Aorta (tissue), 5 donors: Measurements from ENCODE around the gene NOXO1. TPM values are rescaled to one million over a fixed set of nuclear protein-coding genes. Genes with fewer than 3 reads are reported as not detected.

Source experiments
- ATAC-seq: fragments of 200-7000 bp; cut with Tn5 transposase; one replicate; pipeline ENCODE4 v1.9.1; 2022; ENCODE audit warnings: moderate library complexity; ENCODE audit not compliant: low FRiP score
- DNase-seq, 2 donors: peaks; one replicate each; pipeline ENCODE4 v3.0.0-alpha.2; 2020
- H3K27ac ChIP-seq, 2 donors: one replicate each; pipeline ENCODE4 v1.5.1; 2013; ENCODE audit warnings: low read length in 2 of 2, mild to moderate bottlenecking in 2 of 2, moderate library complexity in 2 of 2, control low read depth in 1 of 2, inconsistent platforms in 1 of 2, low read depth in 1 of 2
- H3K27me3 ChIP-seq, 2 donors: one replicate each; pipeline ENCODE4 v1.6.1; 2013; ENCODE audit warnings: control low read depth in 1 of 2, low read length in 1 of 2, mild to moderate bottlenecking in 1 of 2, moderate library complexity in 1 of 2; ENCODE audit not compliant: insufficient read depth in 2 of 2, control insufficient read depth in 1 of 2
- H3K36me3 ChIP-seq, 2 donors: one replicate each; pipeline ENCODE4 v1.6.1; 2013; ENCODE audit warnings: control low read depth in 1 of 2, low read length in 1 of 2, mild to moderate bottlenecking in 1 of 2; ENCODE audit not compliant: insufficient read depth in 2 of 2, control insufficient read depth in 1 of 2
- H3K4me1 ChIP-seq, 2 donors: one replicate each; pipeline ENCODE4 v1.6.1; 2013; ENCODE audit warnings: low read length in 2 of 2, control low read depth in 1 of 2, mild to moderate bottlenecking in 1 of 2, moderate library complexity in 1 of 2; ENCODE audit not compliant: insufficient read depth in 2 of 2, control insufficient read depth in 1 of 2
- H3K4me3 ChIP-seq, 2 donors: one replicate each; pipeline ENCODE4 v1.5.1; 2013; ENCODE audit warnings: low read length in 2 of 2, control low read depth in 1 of 2, mild to moderate bottlenecking in 1 of 2
- H3K9me3 ChIP-seq: one replicate; pipeline ENCODE4 v1.6.1; 2013; ENCODE audit warnings: mild to moderate bottlenecking, low read length; ENCODE audit not compliant: control insufficient read depth
- WGBS, 2 donors: extraction: QIAGEN DNeasy Blood & Tissue Kit; methylation state at CpG; one replicate each; pipeline ENCODE4 v1.1.7; 2013; 5-methylcytosine and 5-hydroxymethylcytosine counted together
- intact Hi-C, 2 donors: fragments of 100-400 bp; cut with DNase I; formaldehyde crosslinking; loops; one replicate each; pipeline versions ENCODE4 v1.14.2 to v1.15.0; 2022
- polyA plus RNA-seq, 2 donors: library from polyadenylated mRNA; stranded (reverse); fragments of 200-250 nt; gene quantifications; one replicate each; pipeline ENCODE4 v1.2.3, GENCODE V29; 2013
- total RNA-seq, 2 donors: library from RNA; stranded (reverse); fragmentation: NEBNext Ultra II Directional; extraction: Animal tissue kit (Norgen Biotek cat#: 25700); gene quantifications; one replicate each; pipeline ENCODE4 v1.2.1, GENCODE V29; 2021
- donor health status: healthy with polysubstance abuse.
- donor health status: Bipolar disorder and iron deficiency.
- donor health status: DM: no; HTN: no; CAD: no.
- donor health status: DM: no; HTN: no; CAD: no.
- donor health status: DM: yes; HTN: yes; CAD: no.

Gene NOXO1
- total and polyA plus RNA-seq, 4 donors = 0.84 TPM; not detected in 3

DNA sequence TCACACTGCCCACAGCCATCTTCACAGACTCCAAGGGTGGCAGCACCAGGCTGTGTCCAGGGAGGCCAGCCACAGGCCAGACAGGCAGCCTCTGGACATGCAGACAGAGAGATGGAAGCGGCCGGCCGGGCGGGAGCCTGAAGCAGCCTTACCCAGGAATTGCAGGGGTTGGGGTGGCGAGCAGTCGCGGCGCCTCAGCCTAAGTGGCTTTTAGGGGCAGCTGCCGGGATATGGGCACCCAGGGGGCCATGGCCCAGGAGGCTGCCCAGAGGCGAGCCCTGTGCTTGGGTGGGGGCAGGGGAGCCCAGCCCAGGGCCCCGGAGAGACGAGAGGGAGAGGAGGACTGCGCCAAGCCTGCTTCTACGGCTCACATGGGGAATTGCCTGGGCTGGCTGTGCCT lies 44.0 kb upstream of the NOXO1 start:
- Histone ChIP-seq H3K9me3 (no peaks in the 10 kb centered on the region), H3K27me3 (no peaks in the 10 kb centered on the region), H3K36me3 (no peaks in the 10 kb centered on the region), H3K27ac (no peak overlapping the region), H3K4me3 (no peak overlapping the region), H3K4me1 (no peaks in the 10 kb centered on the region)
- no peak for DNase-seq
- 84 to 88% methylated on average over 14 of the region's 14 CpGs for WGBS, 2 donors
- intact Hi-C loops = no loop called here
- ATAC-seq = no peak

DNA sequence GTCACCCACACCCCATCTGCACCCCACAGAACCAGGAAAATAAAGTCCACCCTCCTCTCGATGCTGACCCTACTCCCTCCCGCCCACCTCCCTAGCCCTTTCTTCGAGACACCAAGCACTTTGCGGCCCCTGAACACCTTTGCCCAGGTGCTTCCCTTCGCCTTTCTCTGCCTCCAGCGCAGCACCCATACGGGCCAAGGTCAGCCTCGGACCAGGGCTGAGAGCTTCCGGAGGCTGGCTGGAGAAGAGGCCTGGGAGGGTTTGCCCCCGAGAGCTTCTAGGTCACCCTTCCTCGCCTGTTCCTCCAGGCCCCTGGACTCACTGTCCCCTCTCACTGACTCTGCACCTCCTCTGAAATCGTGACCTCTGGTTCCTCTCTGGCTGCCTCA lies 42.8 kb upstream of the NOXO1 start:
- intact Hi-C loops = loop anchor here (5.0 kb wide), 2 partner anchors 63 to 128 kb away; no protein-coding TSS in a partner anchor
- Histone ChIP-seq H3K27ac (no peak overlapping the region), H3K36me3 (no peaks in the 10 kb centered on the region), H3K9me3 (no peaks in the 10 kb centered on the region), H3K27me3 (no peaks in the 10 kb centered on the region), H3K4me3 (no peak overlapping the region), H3K4me1 (no peaks in the 10 kb centered on the region)
- ATAC-seq = no peak
- no peak for DNase-seq
- 91 to 98% methylated on average over 12 of the region's 12 CpGs for WGBS, 2 donors

DNA sequence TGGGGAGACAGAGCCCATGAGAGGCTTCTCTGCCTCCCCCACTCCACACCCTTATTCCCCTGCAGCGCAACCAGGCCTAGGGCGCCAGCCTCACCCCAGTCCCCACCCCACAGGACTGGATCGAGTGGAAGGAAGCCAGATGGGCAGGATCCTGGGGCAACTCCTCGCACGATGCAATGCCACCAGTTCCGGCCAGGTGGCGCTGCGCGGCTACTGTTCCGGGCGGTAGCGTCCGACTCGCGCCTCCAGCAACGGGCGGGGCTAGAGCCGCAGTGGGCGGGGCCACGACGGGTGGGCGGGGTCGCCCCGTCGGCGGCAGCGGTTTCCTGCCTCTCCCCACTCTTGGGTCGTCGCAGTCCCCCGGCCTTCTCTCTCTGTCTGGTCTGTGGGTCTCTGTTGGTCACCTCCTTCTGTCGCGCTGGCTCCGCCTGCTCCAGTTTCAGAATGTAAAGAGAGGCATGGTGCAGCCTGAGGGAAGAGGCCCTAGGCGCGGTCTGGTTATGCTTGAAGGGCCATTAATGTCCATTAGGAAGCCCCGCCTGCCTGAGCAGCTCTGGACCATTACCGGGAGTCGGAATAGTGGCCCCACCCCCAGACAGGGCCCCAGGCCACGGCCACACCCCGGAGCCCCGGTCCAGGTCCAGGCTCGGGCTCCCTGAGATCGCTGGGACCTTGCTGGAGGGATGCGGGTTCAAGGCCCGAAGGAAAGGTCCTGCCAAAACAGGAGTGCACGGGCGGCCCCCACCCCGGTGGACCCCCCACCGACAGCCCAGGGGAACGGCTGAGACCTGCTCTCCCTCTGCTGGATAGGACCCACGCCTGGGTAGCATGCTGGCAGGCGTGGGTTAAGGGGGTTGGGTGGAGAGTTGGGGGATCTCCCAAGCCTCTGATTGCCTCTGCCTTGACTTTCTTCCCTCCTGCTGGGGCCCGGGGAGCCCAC lies 42.1 kb upstream of the NOXO1 start:
- Histone ChIP-seq H3K9me3 (no peaks in the 10 kb centered on the region), H3K27me3 (no peaks in the 10 kb centered on the region), H3K4me1 (no peaks in the 10 kb centered on the region), H3K4me3 (no peak overlapping the region), H3K36me3 (no peaks in the 10 kb centered on the region), H3K27ac (no peak overlapping the region)
- intact Hi-C loops = loop anchor here (5.0 kb wide), 2 partner anchors 64 to 129 kb away; no protein-coding TSS in a partner anchor
- 18 to 22% methylated on average over 41 to 53 of the region's 53 CpGs for WGBS, 2 donors
- ATAC-seq (peak; percentile 95), DNase-seq (peak; percentile 94 to 99)

DNA sequence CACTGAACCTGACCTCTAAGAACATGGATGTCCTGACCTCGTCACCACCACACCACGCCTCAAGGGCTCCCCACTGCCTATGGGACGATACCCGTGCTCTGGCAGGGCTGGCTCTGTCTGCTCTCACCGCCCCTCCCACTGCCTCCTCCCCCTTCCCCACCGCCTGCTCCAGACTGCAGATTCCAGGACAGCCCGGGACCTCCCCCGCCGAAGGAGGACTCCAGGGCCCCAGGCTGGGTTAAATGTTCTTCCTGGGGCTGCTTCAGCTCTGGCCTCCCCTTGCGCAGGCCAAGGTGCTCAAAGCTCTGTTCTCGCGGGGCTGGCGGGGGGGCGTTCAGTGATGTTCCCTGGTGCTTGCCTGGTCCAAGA lies 41.4 kb upstream of the NOXO1 start:
- Histone ChIP-seq H3K4me1 (no peaks in the 10 kb centered on the region), H3K9me3 (no peaks in the 10 kb centered on the region), H3K27me3 (no peaks in the 10 kb centered on the region), H3K27ac (no peak overlapping the region), H3K36me3 (no peaks in the 10 kb centered on the region), H3K4me3 (no peak overlapping the region)
- no peak for DNase-seq
- intact Hi-C loops = loop anchor here (1.0 to 5.0 kb wide), 3 partner anchors 65 to 130 kb away; no protein-coding TSS in a partner anchor
- ATAC-seq = peak; percentile 42
- 1% methylated on average over 14 of the region's 14 CpGs for WGBS, 2 donors

DNA sequence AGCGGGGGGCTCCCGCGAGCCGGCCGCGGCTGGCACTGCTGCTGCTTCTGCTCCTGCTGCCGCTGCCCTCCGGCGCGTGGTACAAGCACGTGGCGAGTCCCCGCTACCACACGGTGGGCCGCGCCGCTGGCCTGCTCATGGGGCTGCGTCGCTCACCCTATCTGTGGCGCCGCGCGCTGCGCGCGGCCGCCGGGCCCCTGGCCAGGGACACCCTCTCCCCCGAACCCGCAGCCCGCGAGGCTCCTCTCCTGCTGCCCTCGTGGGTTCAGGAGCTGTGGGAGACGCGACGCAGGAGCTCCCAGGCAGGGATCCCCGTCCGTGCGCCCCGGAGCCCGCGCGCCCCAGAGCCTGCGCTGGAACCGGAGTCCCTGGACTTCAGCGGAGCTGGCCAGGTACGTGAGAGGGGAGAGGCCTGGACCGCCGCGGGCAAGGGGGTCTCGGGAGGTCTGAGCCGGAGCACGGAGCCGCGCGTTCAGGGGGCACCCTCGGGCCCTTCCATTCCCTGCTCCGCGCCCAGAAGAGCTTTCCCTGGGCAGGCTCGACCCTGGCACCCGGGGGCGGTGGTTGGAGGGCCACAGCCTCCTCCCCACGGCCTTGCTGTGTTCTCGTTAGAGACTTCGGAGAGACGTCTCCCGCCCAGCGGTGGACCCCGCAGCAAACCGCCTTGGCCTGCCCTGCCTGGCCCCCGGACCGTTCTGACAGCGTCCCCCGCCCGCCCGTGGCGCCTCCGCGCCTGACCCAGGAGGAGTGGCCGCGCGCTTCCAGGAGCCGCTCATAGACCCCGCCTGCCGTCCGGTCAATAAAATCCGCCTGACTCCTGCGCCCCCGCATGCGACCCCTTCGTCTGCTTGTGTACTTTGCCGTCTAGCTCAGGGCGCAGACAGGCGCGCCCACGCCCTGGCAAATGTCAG lies 38.9 kb upstream of the NOXO1 start:
- H3K36me3 ChIP-seq = no peaks in the 10 kb centered on the region
- H3K27ac ChIP-seq = no peak overlapping the region
- DNase-seq (no peak), ATAC-seq (no peak)
- 1 to 2% methylated on average over 87 to 96 of the region's 96 CpGs for WGBS, 2 donors
- no peaks in the 10 kb centered on the region for H3K9me3 ChIP-seq
- no peak overlapping the region for H3K4me3 ChIP-seq
- H3K27me3 ChIP-seq = no peaks in the 10 kb centered on the region
- intact Hi-C loops = loop anchor here (5.0 kb wide), 2 partner anchors 67 to 132 kb away; no protein-coding TSS in a partner anchor
- H3K4me1 ChIP-seq = no peaks in the 10 kb centered on the region

DNA sequence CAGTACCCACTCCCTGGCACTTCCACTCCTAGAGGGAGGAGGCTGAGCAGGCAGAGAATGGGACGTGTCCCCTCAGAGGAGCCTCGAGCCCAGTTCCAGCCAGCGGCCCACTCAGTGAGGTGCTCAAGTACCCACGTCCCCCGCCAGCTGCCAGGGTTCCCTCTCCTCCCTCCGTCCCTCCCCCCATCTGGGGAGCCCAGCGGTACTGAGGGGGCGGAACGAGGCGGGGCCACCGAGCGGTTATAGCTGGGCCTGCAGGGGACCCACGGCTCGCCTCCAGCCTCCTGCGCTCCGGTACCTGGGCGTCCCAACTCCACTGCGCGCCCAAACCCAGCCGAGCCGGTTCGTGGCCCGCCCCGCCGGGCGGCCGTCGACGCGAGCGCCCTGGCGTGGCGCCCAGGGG lies 38.2 kb upstream of the NOXO1 start, which contains the start of gene NPW:
TSS of gene NPW (plus strand) at position 268 of the 403 bp plus-strand sequence.
- ATAC-seq (no peak), DNase-seq (no peak)
- no peaks in the 10 kb centered on the region for H3K4me1 ChIP-seq
- H3K4me3 ChIP-seq = no peak within 1 kb of the TSS
- H3K27ac ChIP-seq = no peak within 1 kb of the TSS
- 3% methylated on average over 21 to 33 of the region's 33 CpGs for WGBS, 2 donors
- no peaks in the 10 kb centered on the region for H3K9me3 ChIP-seq
- intact Hi-C loops = no loop called here
- H3K27me3 ChIP-seq = no peaks in the 10 kb centered on the region
- no peaks in the 10 kb centered on the region for H3K36me3 ChIP-seq

DNA sequence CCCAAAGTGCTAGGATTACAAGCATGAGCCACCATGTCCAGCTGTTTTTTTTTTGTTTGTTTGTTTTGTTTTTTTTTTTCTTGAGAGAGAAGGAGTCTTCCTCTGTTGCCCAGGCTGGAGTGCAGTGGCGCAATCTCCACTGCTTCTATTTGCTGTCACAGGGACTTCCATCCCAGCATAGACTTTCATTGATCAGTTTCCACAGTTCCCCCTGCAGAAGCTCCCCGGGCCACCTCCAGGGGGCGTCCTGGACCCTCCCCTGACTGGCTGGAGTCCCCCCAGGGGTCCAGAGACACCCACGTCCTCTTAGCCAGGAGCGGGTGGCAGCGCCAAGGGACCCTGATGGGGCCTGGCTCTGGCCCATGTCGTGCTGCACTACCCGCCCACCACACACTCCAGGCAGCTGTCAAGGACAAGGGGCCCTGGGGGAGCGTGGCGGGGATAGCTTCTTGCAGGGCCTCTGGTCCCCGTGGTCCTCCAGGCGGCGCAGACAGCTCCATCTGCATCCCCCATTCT lies 35.2 kb upstream of the NOXO1 start:
- H3K27me3 ChIP-seq = no peaks in the 10 kb centered on the region
- DNase-seq (no peak), ATAC-seq (no peak)
- 29 to 30% methylated on average over 13 of the region's 13 CpGs for WGBS, 2 donors
- no peaks in the 10 kb centered on the region for H3K9me3 ChIP-seq
- H3K36me3 ChIP-seq = no peaks in the 10 kb centered on the region
- H3K4me3 ChIP-seq = no peak overlapping the region
- no peaks in the 10 kb centered on the region for H3K4me1 ChIP-seq
- no peak overlapping the region for H3K27ac ChIP-seq
- intact Hi-C loops = no loop called here

DNA sequence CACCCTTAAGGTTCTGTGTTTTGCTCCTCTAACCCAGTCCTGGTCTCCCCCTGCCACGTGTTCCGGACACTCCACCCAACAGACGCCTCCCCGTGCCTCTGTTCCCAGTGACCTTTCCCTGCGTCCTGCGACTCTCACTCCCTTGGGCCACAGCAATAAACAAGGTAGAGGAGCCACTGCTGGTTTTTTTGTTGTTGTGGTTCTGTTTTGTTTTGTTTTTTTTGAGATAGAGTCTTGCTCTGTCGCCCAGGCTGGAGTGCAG lies 34.6 kb upstream of the NOXO1 start:
- intact Hi-C loops = no loop called here
- Histone ChIP-seq H3K4me1 (no peaks in the 10 kb centered on the region), H3K27ac (no peak overlapping the region), H3K9me3 (no peaks in the 10 kb centered on the region), H3K27me3 (no peaks in the 10 kb centered on the region), H3K36me3 (no peaks in the 10 kb centered on the region), H3K4me3 (no peak overlapping the region)
- DNase-seq (no peak), ATAC-seq (no peak)
- 88% methylated on average over 5 to 7 of the region's 7 CpGs for WGBS, 2 donors
